A549 (cell line): ENCODE results near the gene ADORA1. TPM values are rescaled to one million over a fixed set of nuclear protein-coding genes. Genes with fewer than 3 reads are reported as not detected.

ENCODE experiments used
- ATAC-seq, 2 experiments: fragments of 200-7000 bp in 1 of 2; fragments of >200 bp in 1 of 2; cut with Nextera tagmentation in 1 of 2; cut with Tn5 transposase in 1 of 2; 3 replicates each; pipeline versions ENCODE4 v1.8.0 to v1.9.1; 2018 to 2020; ENCODE audit warnings: mild to moderate bottlenecking in 1 of 2, moderate library complexity in 1 of 2
- CTCF ChIA-PET: fragments of 300-600 bp; sonication (Branson Sonifier 250); formaldehyde crosslinking; extraction: SDS; loops from one replicate; lab custom pipeline; 2021; ENCODE audit warnings: antibody characterized with exemption, inconsistent platforms; lab: Yijun Ruan, JAX
- POLR2A ChIA-PET: fragments of 350-600 bp; formaldehyde crosslinking; extraction: SDS; loops from one replicate; lab custom pipeline; 2021; ENCODE audit warnings: antibody characterized with exemption, inconsistent platforms; lab: Yijun Ruan, JAX
- DNase-seq, 2 experiments: peaks; one replicate each; pipeline versions ENCODE4 v3.0.0 to v3.0.0-alpha.2; 2011 to 2016; ENCODE audit warnings: low read depth in 1 of 2, low spot score in 1 of 2
- FAIRE-seq: peaks from 2 replicates; lab custom pipeline; 2011; peaks lifted over from hg19 to GRCh38; lab: Jason Lieb, UNC
- H3K27ac ChIP-seq, 2 experiments: fragments of >200 bp; sonication (Bioruptor Twin); formaldehyde crosslinking; 3 replicates each; pipeline ENCODE4 v1.5.1; 2016 to 2017
- H3K4me1 ChIP-seq: fragments of >200 bp; sonication (Bioruptor Twin); formaldehyde crosslinking; 3 replicates; pipeline ENCODE4 v1.6.1; 2016
- H3K4me2 ChIP-seq: fragments of >200 bp; sonication (Bioruptor Twin); formaldehyde crosslinking; 3 replicates; pipeline ENCODE4 v1.6.1; 2016
- H3K4me3 ChIP-seq: fragments of >200 bp; sonication (Bioruptor Twin); formaldehyde crosslinking; 3 replicates; pipeline ENCODE4 v1.5.1; 2016
- H3K9me3 ChIP-seq: fragments of >200 bp; sonication (Bioruptor Twin); formaldehyde crosslinking; 3 replicates; pipeline ENCODE4 v1.6.1; 2016
- CEBPB ChIP-seq, 2 experiments: fragments of >200 bp in 1 of 2; sonication (Bioruptor Twin) in 1 of 2; formaldehyde crosslinking in 1 of 2; IDR thresholded peaks; 2 replicates each; pipeline ENCODE4 v1.6.1; 2012 to 2016
- CHD2 ChIP-seq: fragments of 150-350 bp; IDR thresholded peaks from 2 replicates; pipeline ENCODE4 v1.6.1; 2014; ENCODE audit warnings: low read length; ENCODE audit not compliant: partially characterized antibody
- CHD4 ChIP-seq: fragments of 200-600 bp; sonication (generic); IDR thresholded peaks from 2 replicates; pipeline ENCODE4 v1.6.1; 2016; ENCODE audit warnings: antibody characterized with exemption, mild to moderate bottlenecking, borderline replicate concordance
- CTCF ChIP-seq: fragments of >200 bp; sonication (Bioruptor Twin); formaldehyde crosslinking; IDR thresholded peaks from 3 replicates; pipeline ENCODE4 v1.5.1; 2016
- E2F6 ChIP-seq: IDR thresholded peaks from 2 replicates; pipeline ENCODE4 v1.6.1; 2012; ENCODE audit warnings: low read depth, borderline replicate concordance
- EHF ChIP-seq: fragments of 250-450 bp; sonication (Bioruptor Pico); IDR thresholded peaks from 2 replicates; pipeline ENCODE4 v1.5.0; 2020; ENCODE audit warnings: mild to moderate bottlenecking
- ELK1 ChIP-seq: fragments of 150-350 bp; IDR thresholded peaks from 2 replicates; pipeline ENCODE4 v1.6.1; 2014; ENCODE audit warnings: low read depth, mild to moderate bottlenecking, low read length
- EP300 ChIP-seq, 2 experiments: fragments of >200 bp; sonication (Bioruptor Twin); formaldehyde crosslinking; IDR thresholded peaks; 2 replicates in 1 of 2; 3 replicates in 1 of 2; pipeline ENCODE4 v1.6.1; 2016 to 2017
- ESRRA ChIP-seq: fragments of 150-350 bp; IDR thresholded peaks from 2 replicates; pipeline ENCODE4 v1.6.1; 2014; ENCODE audit warnings: mild to moderate bottlenecking, low read length, borderline replicate concordance
- GATA3 ChIP-seq: IDR thresholded peaks from 2 replicates; pipeline ENCODE4 v1.6.1; 2012; ENCODE audit warnings: borderline replicate concordance
- HOXA7 ChIP-seq: fragments of 250-450 bp; sonication (Bioruptor Pico); IDR thresholded peaks from 2 replicates; pipeline ENCODE4 v1.5.0; 2020; ENCODE audit warnings: mild to moderate bottlenecking, moderate library complexity
- JUN ChIP-seq, 2 experiments: fragments of >200 bp; sonication (Bioruptor Twin); formaldehyde crosslinking; IDR thresholded peaks; 2 replicates in 1 of 2; 3 replicates in 1 of 2; pipeline ENCODE4 v1.6.1; 2016 to 2017
- MAFK ChIP-seq: fragments of 450-650 bp; IDR thresholded peaks from 2 replicates; pipeline ENCODE4 v1.6.1; 2014; ENCODE audit not compliant: partially characterized antibody
- MAX ChIP-seq: IDR thresholded peaks from 2 replicates; pipeline ENCODE4 v1.6.1; 2012
- NR3C1 ChIP-seq: fragments of >200 bp; sonication (Bioruptor Twin); formaldehyde crosslinking; IDR thresholded peaks from 3 replicates; pipeline ENCODE4 v1.6.1; 2017
- RCOR1 ChIP-seq: fragments of 150-350 bp; IDR thresholded peaks from 2 replicates; pipeline ENCODE4 v1.6.1; 2014; ENCODE audit warnings: antibody characterized with exemption, low read length, low read depth
- RFX5 ChIP-seq: fragments of 450-650 bp; IDR thresholded peaks from 2 replicates; pipeline ENCODE4 v1.7.1; 2014; ENCODE audit warnings: antibody characterized with exemption, mild to moderate bottlenecking, moderate library complexity
- USF2 ChIP-seq: fragments of 450-650 bp; IDR thresholded peaks from 2 replicates; pipeline ENCODE4 v1.6.1; 2014; ENCODE audit warnings: antibody characterized with exemption
- ZSCAN20 ChIP-seq: fragments of 250-450 bp; sonication (Bioruptor Pico); IDR thresholded peaks from 2 replicates; pipeline ENCODE4 v1.8.0; 2022; ENCODE audit warnings: mild to moderate bottlenecking, moderate library complexity
- WGBS: methylation state at CpG from one replicate; pipeline ENCODE4 v1.1.6; 2017; ENCODE audit errors: missing lambda C conversion rate; 5-methylcytosine and 5-hydroxymethylcytosine counted together
- polyA minus RNA-seq: library from RNA; depleted of rRNA, polyadenylated mRNA; stranded (reverse); fragments of >200 nt; gene quantifications from 2 replicates; pipeline ENCODE4 v1.2.3, GENCODE V29; 2011; rRNA and poly(A)+ RNA removed
- polyA plus RNA-seq, 4 experiments: library from polyadenylated mRNA; depleted of rRNA in 3 of 4; stranded (reverse); fragments of >200 nt; fragmentation: RNase III in 1 of 4; extraction: RNeasy Plus Mini Kit Qiagen cat#74134 plus additional on column Dnase treatment in 1 of 4; gene quantifications; 2 replicates in 3 of 4; 3 replicates in 1 of 4; pipeline ENCODE4 v1.2.3, GENCODE V29; 2011 to 2017

The ADORA1 gene
- polyA plus RNA-seq (2011; rRNA removed), result 0.48 and 0.50 TPM in 2 replicates
- polyA plus RNA-seq (2012; cell fraction: cytosol; rRNA removed), result 0.20 and 0.36 TPM in 2 replicates
- polyA plus RNA-seq (2012; cell fraction: nucleus; rRNA removed), result 0.53 and 0.72 TPM in 2 replicates
- 0.94 to 2.4 TPM (median 1.8 TPM) in 3 replicates for polyA plus RNA-seq (2017; fragmentation: RNase III; extraction: RNeasy Plus Mini Kit Qiagen cat#74134 plus additional on column Dnase treatment)
- polyA minus RNA-seq, result 0.50 and 0.58 TPM in 2 replicates

GRCh38 chr1:203127666-203128430 lies at the start of gene ADORA1:
TSS of gene ADORA1 (plus strand) at chr1:203127726. CDS start at chr1:203128842, 1,116 bp downstream.
- peak within 1 kb of the TSS; percentile 32 to 67; a peak in 4 of 6 replicates for H3K27ac ChIP-seq
- ChIA-PET POLR2A (interaction anchor here (1.2 kb wide), 1 partner anchor 120 kb away, joined by 3 read pairs; the partner anchor contains the start of gene TMEM183A), CTCF (interaction anchor here (0.8 to 9.0 kb wide), 18 partner anchors 9 to 141 kb away, joined by 3 to 91 read pairs (median 5); partner anchors contain the start of gene MYBPH)
- peak; percentile 33; the same call in 1 of the 2 replicates for TF ChIP-seq USF2
- peak; percentile 48; the same call in 1 of the 2 replicates for TF ChIP-seq E2F6
- no peak for TF ChIP-seq EP300 (IDR thresholded peaks at IDR 0.05)
- TF ChIP-seq MAX, result peak; percentile 27; the same call in 1 of the 2 replicates
- no peak for TF ChIP-seq GATA3
- no peak for TF ChIP-seq RCOR1
- 0% methylated on average over 14 of the region's 51 CpGs for WGBS
- peak within 1 kb of the TSS; percentile 41 for H3K4me3 ChIP-seq
- H3K9me3 ChIP-seq, result no peaks in the 10 kb centered on the region
- H3K4me1 ChIP-seq, result peaks cover 23% of the 10 kb centered on the region; the same call in 1 of the 3 replicates
- peak within 1 kb of the TSS; percentile 92 for H3K4me2 ChIP-seq
- peak; percentile 88 to 93 for ATAC-seq
- FAIRE-seq, result no peak
- peak; percentile 43 to 55 for DNase-seq

GRCh38 chr1:203077956-203078355 lies 49.6 kb upstream of the ADORA1 start:
- ATAC-seq (no peak), DNase-seq (no peak), FAIRE-seq (no peak)
- no peak for TF ChIP-seq RCOR1
- no peak for TF ChIP-seq CTCF
- TF ChIP-seq HOXA7 (CRISPR knock-in tag), result no peak
- TF ChIP-seq RFX5, result no peak
- no peak for TF ChIP-seq EHF (CRISPR knock-in tag)
- TF ChIP-seq ESRRA, result no peak
- no peak for TF ChIP-seq MAFK
- TF ChIP-seq CEBPB (IDR thresholded peaks at IDR 0.05), result no peak
- TF ChIP-seq CHD4, result no peak
- TF ChIP-seq ZSCAN20, result no peak
- no peak for TF ChIP-seq NR3C1
- TF ChIP-seq EP300 (IDR thresholded peaks at IDR 0.05), result no peak
- no peak for TF ChIP-seq CHD2
- TF ChIP-seq JUN (IDR thresholded peaks at IDR 0.05), result no peak
- TF ChIP-seq ELK1, result no peak
- Histone ChIP-seq H3K27ac (no peak overlapping the region), H3K9me3 (no peaks in the 10 kb centered on the region), H3K4me1 (no peaks in the 10 kb centered on the region), H3K4me3 (no peak overlapping the region), H3K4me2 (no peak overlapping the region)
- ChIA-PET CTCF (interaction anchor here (0.6 to 2.2 kb wide), 5 partner anchors 13 to 138 kb away, joined by 4 to 8 read pairs (median 5); no protein-coding TSS in a partner anchor), POLR2A (no interaction called here)
- no CpG with 5 or more reads among the region's 2 CpGs for WGBS
